Forelimb muscle (tissue), 1 donor: ENCODE data around the gene PGAM2. TPM values are rescaled to one million over a fixed set of nuclear protein-coding genes. Genes with fewer than 3 reads are reported as not detected.

Experiments
- DNase-seq: peaks from one replicate; pipeline ENCODE4 v3.0.0-alpha.2; 2013; ENCODE audit warnings: low read depth
- polyA plus RNA-seq: library from polyadenylated mRNA; unstranded; fragments of 120-200 nt; gene quantifications from one replicate; pipeline ENCODE4 v1.2.1, GENCODE V29; 2013; ENCODE audit not compliant: insufficient read length

Gene PGAM2
- polyA plus RNA-seq, 1 donor = 366 TPM

GRCh38 chr7:44103923-44104859, 38.8 kb upstream of the PGAM2 start, which contains the start of gene AEBP1:
AEBP1 (plus strand) TSS chr7:44104345; CDS start chr7:44104666, 321 bp downstream.
- DNase-seq = no peak

- DNase-seq = no peak
Measured at GRCh38 chr7:44103566-44103922, 38.2 kb upstream of the PGAM2 start.

DNA sequence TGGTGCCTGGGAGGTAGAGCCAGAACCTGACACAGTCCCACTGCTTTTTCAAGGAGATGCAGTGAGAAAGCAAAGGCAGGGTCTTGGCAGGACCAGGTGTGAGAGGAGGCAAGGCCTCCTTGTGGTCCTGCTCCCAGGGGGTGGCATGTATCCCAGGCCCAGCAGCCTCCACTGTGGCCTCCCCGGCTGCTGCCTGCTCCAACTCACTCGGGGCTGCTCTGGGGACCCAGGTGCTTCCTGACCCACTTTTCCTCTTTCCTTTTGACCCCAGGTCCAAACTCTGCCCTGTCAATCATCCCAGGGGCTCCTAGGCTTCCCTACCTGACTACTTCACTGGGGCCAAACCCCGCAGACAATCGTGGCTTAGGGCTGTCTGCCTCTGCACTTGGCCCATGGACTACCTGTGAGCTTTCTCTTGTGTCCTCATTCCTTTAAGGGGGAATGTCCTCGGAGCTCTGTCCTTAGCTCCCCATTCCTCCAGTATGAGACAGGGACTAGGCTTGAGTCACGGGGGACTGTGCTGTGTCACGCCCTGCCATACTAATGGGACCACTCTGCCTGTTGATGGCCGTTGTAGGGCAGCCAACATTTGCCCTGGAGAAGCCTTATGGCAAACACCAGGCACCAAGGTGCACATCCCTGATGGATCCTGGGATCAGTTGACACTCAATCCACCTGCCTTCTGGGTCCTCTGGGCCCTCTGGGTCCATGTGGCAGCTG, 37.6 kb upstream of the PGAM2 start:
- no peak for DNase-seq

DNA sequence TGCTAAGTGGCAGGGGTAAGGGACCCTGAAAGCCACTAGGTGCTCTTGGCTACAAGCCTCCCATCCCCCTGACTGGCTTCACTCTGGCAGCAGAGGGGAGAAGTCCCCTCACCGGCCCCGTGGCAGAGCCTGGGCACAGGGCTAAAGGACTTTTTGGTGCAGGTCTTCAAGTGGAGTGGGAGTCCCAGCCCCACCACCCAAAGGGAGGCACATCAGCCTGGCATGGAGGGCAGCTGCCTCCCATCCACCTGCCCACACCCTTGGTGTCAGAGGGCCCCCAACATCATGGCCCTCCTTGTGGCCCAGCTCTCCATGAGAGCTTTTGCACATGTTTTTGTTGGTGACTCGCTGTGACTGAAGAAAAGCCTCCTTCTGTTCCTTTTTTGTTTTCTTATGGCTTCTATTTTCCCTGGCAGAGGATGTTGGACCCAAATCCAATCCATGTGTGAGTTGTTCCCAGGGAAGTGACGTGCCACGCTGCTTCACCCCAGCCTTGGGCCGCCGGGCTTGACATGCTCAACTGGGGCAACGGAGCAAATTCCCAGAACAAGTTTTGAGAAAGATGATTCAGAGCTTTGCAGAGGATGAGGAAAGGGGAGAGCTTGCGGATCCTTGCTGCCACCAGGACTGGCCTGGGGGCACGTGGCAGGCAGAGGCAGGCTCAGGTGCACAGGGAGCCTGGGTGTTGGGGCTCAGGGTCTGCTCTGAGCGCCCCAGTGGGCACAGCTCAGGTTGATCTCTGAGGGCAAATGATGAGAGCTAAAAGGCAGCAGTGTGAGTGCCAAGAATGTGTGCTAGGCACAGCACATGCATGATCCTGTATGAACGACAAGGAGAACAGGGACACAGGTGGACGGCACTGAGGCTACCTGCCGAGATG, 36.8 kb upstream of the PGAM2 start:
- DNase-seq = no peak

DNA sequence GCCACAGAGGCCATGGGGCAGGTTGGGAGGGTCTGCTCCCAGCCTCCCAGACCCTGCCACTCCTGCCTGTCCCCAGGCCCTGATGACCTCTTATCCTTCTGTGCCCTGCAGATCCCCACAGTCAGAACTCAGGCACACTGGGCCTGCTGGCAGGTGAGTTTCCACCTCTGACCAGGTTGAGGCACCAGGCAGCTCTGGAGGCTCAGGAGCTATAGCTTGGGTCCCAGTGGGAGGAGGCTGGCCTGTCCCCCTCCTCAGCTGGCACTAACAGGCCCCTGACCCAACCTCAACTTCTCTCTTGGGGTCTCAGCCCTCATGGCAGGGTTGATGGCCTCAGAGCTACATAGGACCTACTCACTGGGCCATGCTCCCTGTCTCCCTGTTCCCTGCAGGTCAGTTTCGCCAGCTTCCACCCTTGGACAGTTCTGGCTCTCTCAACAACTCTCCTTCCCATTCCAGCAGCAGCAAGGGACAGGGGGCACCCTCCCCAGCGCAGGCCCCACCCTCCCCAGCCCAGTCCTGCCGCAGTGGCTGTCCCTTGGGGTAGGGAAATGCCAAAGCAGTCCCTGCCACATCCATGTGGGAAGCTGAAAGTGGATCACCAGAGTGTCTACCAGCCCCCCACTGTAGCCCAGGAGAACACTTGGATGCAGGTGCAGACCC, 36.1 kb upstream of the PGAM2 start:
- DNase-seq = no peak

DNA sequence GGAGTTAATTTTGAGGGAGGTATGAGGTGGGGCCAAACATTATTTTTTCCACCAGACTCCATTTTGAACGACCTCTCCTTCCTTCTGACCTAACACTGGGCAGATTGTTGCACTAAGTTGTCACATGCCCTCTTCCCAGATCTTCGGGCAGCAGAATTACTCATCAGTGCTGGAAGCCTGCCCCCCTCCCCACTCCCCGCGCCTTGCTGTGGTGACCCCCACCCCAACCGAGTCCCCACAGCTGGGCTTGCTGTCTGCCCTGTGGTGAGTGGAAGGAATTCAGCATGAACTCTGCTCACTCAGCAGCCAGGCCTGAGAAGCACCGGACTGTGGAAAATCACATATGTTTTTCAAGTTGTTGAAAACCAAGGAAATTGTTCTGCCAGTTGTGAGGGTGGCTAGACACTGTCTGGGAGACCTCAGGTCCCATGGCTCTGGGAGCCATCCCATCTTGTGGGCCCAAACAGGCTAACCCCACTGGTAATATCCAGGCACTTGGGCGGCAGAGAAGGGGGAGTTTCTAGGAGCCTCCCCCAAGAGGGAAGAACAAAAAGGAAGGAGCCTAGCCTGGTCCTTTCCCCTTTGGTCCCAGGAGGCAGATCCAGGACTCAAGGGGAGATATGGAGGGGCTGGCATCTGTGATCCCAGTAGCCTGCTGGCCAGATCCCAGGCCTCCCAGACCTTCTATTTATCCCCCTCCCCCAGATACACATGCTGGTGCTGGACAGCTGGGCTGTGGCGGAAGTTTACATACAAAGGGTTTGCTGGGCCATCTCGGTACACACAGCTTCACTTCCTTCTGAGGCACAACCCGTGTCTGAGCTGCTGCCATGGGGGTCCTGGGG, 35.3 kb upstream of the PGAM2 start:
- no peak for DNase-seq

GRCh38 chr7:44099669-44100068, 34.3 kb upstream of the PGAM2 start:
- DNase-seq = no peak

GRCh38 chr7:44098092-44099068, 33.0 kb upstream of the PGAM2 start:
- no peak for DNase-seq

GRCh38 chr7:44097064-44097932, 31.9 kb upstream of the PGAM2 start:
- DNase-seq = no peak

DNA sequence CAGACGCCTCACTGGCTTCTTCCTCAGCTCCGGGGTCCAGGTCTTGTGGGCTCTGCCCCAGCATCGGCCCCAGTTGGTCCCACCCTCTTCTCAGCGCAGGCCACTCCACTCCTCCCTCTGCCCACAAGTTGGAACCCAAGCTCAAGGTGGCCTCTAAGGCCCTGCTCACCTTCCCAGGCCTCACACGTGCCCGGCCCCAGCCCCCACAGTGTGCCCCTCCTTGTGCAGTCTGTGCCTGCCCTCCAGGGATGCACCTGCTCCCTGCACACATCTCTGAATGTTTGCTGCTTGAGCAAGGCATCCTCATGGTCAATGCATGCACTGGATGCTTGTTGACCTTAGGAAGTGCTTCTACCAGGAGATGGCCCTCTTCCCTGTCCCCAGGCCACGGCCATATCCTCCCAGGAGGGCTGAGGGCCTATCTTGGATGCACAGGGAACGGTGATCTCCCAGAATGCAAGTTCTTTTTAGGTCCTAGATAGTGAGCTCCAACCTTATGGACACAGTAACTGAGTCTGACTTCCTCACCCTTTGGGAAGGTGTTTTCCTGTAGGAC, 31.0 kb upstream of the PGAM2 start:
- DNase-seq = no peak

DNA sequence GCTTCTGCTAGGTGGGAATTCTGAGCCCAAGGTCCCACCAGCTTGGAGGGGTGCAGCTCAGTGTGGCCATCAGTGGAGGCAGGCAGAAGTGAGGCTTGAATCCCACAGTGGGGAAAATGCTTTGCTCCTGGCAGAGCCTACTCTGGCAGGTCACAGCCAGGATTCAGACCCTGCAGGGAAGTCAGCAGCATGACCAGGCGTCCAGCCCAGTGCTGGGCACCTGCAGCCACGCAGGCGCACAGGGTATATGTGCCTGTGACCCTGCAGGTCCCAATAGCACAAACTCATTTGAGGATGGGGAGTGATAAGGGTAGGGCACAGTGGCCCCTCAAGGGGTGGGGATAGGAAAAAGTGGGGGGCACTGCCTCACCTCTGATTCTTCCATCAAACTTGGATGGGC, 30.4 kb upstream of the PGAM2 start:
- no peak for DNase-seq

- DNase-seq = no peak
Measured at GRCh38 chr7:44094883-44095592, 29.7 kb upstream of the PGAM2 start.

- no peak for DNase-seq
Measured at GRCh38 chr7:44094365-44094764, 29.0 kb upstream of the PGAM2 start.

DNA sequence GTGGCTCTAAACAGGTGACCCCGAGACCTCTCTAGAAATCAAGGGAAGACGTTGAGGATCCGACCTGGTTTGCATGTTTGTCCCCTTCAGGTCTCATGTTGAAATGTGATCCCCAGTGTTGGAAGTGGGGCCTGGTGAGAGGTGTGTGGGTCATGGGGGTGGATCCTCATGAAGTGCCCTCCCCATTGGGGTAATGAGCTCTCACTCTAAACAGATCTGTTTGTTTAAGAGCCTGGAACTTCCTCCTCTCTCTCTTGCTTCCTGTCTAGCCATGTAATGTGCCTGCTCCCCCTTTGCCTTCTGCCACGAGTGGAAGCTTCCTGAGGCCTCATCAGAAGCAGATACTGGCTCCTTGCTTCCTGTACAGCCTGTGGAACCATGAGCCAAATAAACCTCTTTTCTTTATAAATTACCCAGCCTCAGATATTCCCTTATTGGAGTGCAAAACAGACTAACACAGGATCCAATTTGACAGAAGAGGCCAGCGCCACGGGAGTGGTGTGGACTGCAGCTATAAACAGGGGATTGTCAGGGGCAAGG, 27.8 kb upstream of the PGAM2 start:
- no peak for DNase-seq

DNA sequence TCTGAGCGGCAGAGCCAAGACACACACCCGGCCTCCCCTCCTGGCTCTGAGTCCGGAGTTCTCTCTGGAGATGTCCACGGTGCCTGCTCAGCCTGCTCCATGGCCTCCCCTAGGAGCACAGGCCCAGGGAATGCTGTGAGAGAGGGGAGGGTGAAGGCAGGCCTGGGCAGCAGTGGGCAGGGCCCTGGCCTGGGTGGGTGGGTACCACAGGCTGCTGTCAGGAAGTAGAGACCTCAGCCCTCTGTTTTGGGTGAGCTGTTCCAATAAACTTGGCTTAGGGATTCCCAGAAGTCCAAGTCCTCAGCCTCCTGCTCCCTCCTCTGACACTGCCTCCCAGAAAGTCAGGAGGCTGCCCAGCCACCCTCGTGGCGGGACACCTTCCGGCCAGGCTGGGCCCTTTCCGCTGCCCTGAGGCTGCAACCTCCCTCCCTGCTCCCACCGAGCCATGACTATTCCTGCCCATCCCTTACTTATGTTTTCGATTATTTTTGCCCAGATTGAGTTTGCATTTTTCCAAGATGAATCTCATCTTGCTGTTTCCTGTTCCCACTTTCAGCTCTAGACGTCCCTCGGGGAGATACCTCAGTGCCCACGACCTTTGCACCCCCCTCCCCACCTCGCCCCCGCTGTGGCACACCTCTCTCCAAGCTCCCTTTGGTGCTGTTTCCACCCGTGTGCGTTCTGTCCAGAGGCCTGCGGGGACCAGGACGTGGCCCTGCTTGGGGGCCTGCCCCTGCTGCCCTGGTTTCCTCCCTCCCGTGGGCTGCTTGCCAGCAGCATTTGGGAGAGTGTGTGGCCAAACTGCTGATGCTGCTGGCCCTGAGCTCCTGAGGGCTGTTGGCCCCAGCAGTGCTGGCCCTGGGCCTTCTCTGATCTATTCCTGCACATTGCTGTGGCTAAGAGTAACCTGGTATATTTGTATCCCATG, 22.8 kb upstream of the PGAM2 start:
- no peak for DNase-seq

DNA sequence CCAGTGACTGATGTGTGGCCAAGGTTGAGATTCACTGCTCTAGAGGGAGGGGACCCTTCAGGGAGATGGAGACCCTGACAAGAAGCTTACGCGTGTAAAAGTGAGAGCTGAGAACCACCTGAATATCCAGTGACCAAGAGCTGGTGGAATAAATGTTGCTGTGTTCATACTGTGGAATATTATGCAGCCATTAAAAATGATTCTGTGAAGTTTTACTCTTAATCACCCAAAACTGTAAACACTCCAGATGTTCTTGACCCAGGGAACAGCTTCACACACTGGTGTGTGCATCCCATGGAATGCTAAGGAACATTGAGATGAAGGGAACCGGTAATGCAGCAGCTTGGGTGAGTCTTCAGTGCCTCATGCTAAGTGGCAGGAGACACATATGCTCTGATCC, 21.3 kb upstream of the PGAM2 start:
- no peak for DNase-seq
